ENCODE data around the gene GPR146. TPM values are rescaled to one million over a fixed set of nuclear protein-coding genes. Genes with fewer than 3 reads are reported as not detected.

The GPR146 gene
- total RNA-seq, 1 experiment from 2014 or later, result 1.8 TPM

DNA sequence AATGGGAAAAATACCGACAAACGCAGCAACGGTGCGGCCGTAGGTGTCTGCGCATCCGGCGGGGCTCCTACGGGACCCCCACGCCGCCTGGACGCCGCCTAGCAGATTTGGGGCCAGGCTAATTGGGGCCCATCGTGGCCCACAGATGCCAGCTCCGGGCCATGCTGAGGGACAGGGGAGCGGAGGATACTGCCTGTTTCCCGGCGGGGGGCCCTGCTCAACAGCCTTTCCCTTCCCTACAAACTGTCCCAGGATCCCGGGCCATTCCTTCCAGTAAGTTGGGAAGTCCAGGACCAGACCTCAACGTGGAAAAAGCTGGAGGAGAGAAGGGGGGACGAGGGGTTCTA is 21.9 kb downstream of the GPR146 start:
- Histone ChIP-seq H3K4me3 (ENCODE audit: low read depth, low read length) (no peak overlapping the region), H3K27me3 (replicated peaks; ENCODE audit: control insufficient read depth, insufficient read depth, low read length) (no peaks in the 10 kb centered on the region), H3K9me3 (no peaks in the 10 kb centered on the region), H3K36me3 (ENCODE audit: control insufficient read depth, insufficient read depth, low read length) (no peaks in the 10 kb centered on the region), H3K4me1 (peaks cover 14% of the 10 kb centered on the region)
- Mint-ChIP-seq H3K4me3 (ENCODE audit: unreplicated experiment) (no peak overlapping the region), H3K9me3 (ENCODE audit: unreplicated experiment) (no peaks in the 10 kb centered on the region), H3K36me3 (ENCODE audit: insufficient read depth, unreplicated experiment) (peaks cover 21% of the 10 kb centered on the region), H3K4me1 (ENCODE audit: low read depth, unreplicated experiment) (peaks cover 8% of the 10 kb centered on the region), H3K27ac (ENCODE audit: unreplicated experiment) (no peak overlapping the region), H3K27me3 (ENCODE audit: insufficient read depth, unreplicated experiment) (no peaks in the 10 kb centered on the region)
- no peak for TF ChIP-seq CTCF (IDR thresholded peaks at IDR 0.05; ENCODE audit: insufficient read depth in 1 of 2, low read depth in 1 of 2, low read length in 1 of 2, severe bottlenecking in 1 of 2, unreplicated experiment in 1 of 2)
- DNase-seq, result no peak
- intact Hi-C loops (cut with micrococcal nuclease; ENCODE audit: unreplicated experiment), result no loop called here
- POLR2A ChIA-PET, result no interaction called here
- no TSS peak for BruUV-seq (replicated peaks)
- CTCF ChIA-PET, result interaction anchor here (0.6 to 1.3 kb wide), 5 partner anchors 46 to 303 kb away, joined by 3 to 17 read pairs (median 3); no protein-coding TSS in a partner anchor

DNA sequence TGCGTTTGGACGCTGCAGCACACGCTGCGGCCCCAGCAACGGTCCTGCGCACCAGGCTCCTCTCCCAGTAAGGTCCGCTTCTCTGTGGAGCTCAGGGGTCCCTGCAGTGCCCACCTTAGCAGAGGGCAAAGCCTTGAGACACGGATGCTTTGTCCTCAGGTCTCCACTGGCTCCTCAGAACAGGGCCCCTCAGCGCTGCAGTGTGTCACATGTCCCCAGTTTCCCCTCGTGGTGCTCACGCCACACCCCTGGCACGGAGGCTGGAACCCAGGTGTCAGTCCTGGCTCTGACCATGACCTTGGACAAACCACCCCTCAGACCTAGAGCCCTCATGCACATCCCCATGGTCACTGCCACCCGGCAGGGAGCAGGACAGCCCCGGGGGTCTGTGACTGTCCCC is 23.7 kb downstream of the GPR146 start:
- no TSS peak for BruUV-seq (replicated peaks)
- peaks cover 14% of the 10 kb centered on the region for H3K4me1 ChIP-seq
- Mint-ChIP-seq H3K4me3 (ENCODE audit: unreplicated experiment) (no peak overlapping the region), H3K27me3 (ENCODE audit: insufficient read depth, unreplicated experiment) (no peaks in the 10 kb centered on the region), H3K36me3 (ENCODE audit: insufficient read depth, unreplicated experiment) (peaks cover 21% of the 10 kb centered on the region), H3K9me3 (ENCODE audit: unreplicated experiment) (no peaks in the 10 kb centered on the region), H3K27ac (ENCODE audit: unreplicated experiment) (peak overlapping the region; percentile 96), H3K4me1 (ENCODE audit: low read depth, unreplicated experiment) (peaks cover 8% of the 10 kb centered on the region)
- ChIA-PET CTCF (interaction anchor here (0.5 to 1.0 kb wide), 2 partner anchors 49 to 75 kb away, joined by 4 to 5 read pairs; no protein-coding TSS in a partner anchor), POLR2A (interaction anchor here (1.0 kb wide), 1 partner anchor 24 kb away, joined by 3 read pairs; the partner anchor contains the start of gene GPR146)
- TF ChIP-seq CTCF (IDR thresholded peaks at IDR 0.05; ENCODE audit: insufficient read depth in 1 of 2, low read depth in 1 of 2, low read length in 1 of 2, severe bottlenecking in 1 of 2, unreplicated experiment in 1 of 2), result no peak
- no peaks in the 10 kb centered on the region for H3K36me3 ChIP-seq (ENCODE audit: control insufficient read depth, insufficient read depth, low read length)
- H3K9me3 ChIP-seq, result no peaks in the 10 kb centered on the region
- no peaks in the 10 kb centered on the region for H3K27me3 ChIP-seq (replicated peaks; ENCODE audit: control insufficient read depth, insufficient read depth, low read length)
- H3K4me3 ChIP-seq (ENCODE audit: low read depth, low read length), result no peak overlapping the region
- intact Hi-C loops (cut with micrococcal nuclease; ENCODE audit: unreplicated experiment), result no loop called here
- DNase-seq, result no peak

DNA sequence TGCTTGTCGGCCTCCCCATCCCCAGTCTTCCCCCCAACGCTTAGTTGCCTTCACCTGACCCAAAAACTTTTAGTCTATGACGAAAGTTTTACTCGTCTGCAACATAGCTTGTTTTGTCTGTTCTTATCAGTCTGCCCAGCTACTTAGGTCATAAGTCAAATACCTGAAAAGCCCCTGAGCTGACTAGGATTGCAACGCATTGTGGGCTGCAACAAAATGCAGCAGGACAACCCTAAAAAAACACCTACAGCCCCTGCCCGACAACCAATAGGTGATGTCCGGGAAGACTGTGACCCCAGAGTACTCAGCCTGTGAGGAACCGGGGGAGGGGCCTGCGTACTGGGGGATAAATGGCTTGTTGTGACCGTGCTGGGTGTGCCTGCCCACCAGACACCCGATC is 24.3 kb downstream of the GPR146 start:
- H3K36me3 Mint-ChIP-seq (ENCODE audit: insufficient read depth, unreplicated experiment), result peaks cover 21% of the 10 kb centered on the region
- peaks cover 8% of the 10 kb centered on the region for H3K4me1 Mint-ChIP-seq (ENCODE audit: low read depth, unreplicated experiment)
- intact Hi-C loops (cut with micrococcal nuclease; ENCODE audit: unreplicated experiment), result no loop called here
- Histone ChIP-seq H3K27me3 (replicated peaks; ENCODE audit: control insufficient read depth, insufficient read depth, low read length) (no peaks in the 10 kb centered on the region), H3K9me3 (no peaks in the 10 kb centered on the region), H3K4me1 (peaks cover 14% of the 10 kb centered on the region), H3K4me3 (ENCODE audit: low read depth, low read length) (no peak overlapping the region), H3K36me3 (ENCODE audit: control insufficient read depth, insufficient read depth, low read length) (no peaks in the 10 kb centered on the region)
- no peak for TF ChIP-seq CTCF (IDR thresholded peaks at IDR 0.05; ENCODE audit: insufficient read depth in 1 of 2, low read depth in 1 of 2, low read length in 1 of 2, severe bottlenecking in 1 of 2, unreplicated experiment in 1 of 2)
- BruUV-seq (replicated peaks), result no TSS peak
- H3K9me3 Mint-ChIP-seq (ENCODE audit: unreplicated experiment), result no peaks in the 10 kb centered on the region
- H3K27me3 Mint-ChIP-seq (ENCODE audit: insufficient read depth, unreplicated experiment), result no peaks in the 10 kb centered on the region
- POLR2A ChIA-PET, result interaction anchor here (0.6 to 1.0 kb wide), 3 partner anchors 24 to 69 kb away, joined by 3 to 8 read pairs (median 4); partner anchors contain the start of gene GPR146
- DNase-seq, result peak; percentile 66 to 69
- peak overlapping the region; percentile 42 for H3K4me3 Mint-ChIP-seq (ENCODE audit: unreplicated experiment)
- peak overlapping the region; percentile 96 for H3K27ac Mint-ChIP-seq (ENCODE audit: unreplicated experiment)
- CTCF ChIA-PET, result interaction anchor here (0.7 to 1.0 kb wide), 2 partner anchors 76 to 107 kb away, joined by 5 to 10 read pairs; no protein-coding TSS in a partner anchor
